IMR-90 (cell line): ENCODE measurements around the gene GPR84. TPM values are rescaled to one million over a fixed set of nuclear protein-coding genes. Genes with fewer than 3 reads are reported as not detected.

Experiments
- ATAC-seq: fragments of 200-7000 bp; cut with Tn5 transposase; 2 replicates; pipeline ENCODE4 v1.9.1; 2020; ENCODE audit warnings: low read depth, mild to moderate bottlenecking, moderate library complexity
- BruUV-seq: library from RNA; stranded (reverse); fragments of 400-500 nt; replicated peaks from 2 replicates; lab custom pipeline; 2021; lab: Mats Ljungman, UMichigan
- CTCF ChIA-PET: fragments of 300-600 bp; formaldehyde crosslinking; extraction: SDS; loops from one replicate; lab custom pipeline; 2021; ENCODE audit warnings: antibody characterized with exemption; lab: Yijun Ruan, JAX
- POLR2A ChIA-PET: fragments of 300-600 bp; sonication (Branson Sonifier 250); formaldehyde crosslinking; loops from one replicate; lab custom pipeline; 2022; ENCODE audit warnings: antibody characterized with exemption; ENCODE audit not compliant: unreplicated experiment; lab: Charles Lee
- DNase-seq: peaks from one replicate; pipeline ENCODE4 v3.0.0; 2013
- H2AFZ ChIP-seq: replicated peaks from 2 replicates; pipeline ENCODE3; 2013; ENCODE audit warnings: low read length, mild to moderate bottlenecking; ENCODE audit not compliant: poor library complexity
- H2AK5ac ChIP-seq: 2 replicates; pipeline ENCODE4 v1.6.1; 2013; ENCODE audit warnings: low read depth, low read length, inconsistent platforms
- H2AK9ac ChIP-seq: replicated peaks from 2 replicates; pipeline ENCODE3; 2013; ENCODE audit warnings: mild to moderate bottlenecking, low read depth, low read length, moderate library complexity; ENCODE audit not compliant: poor library complexity
- H2BK120ac ChIP-seq: 2 replicates; pipeline ENCODE4 v1.6.1; 2013; ENCODE audit warnings: low read depth, low read length, inconsistent platforms
- H2BK15ac ChIP-seq: 3 replicates; pipeline ENCODE4 v1.6.1; 2013; ENCODE audit warnings: low read depth, low read length, inconsistent platforms
- H2BK20ac ChIP-seq: 2 replicates; pipeline ENCODE4 v1.6.1; 2013; ENCODE audit warnings: low read depth, mild to moderate bottlenecking, inconsistent platforms, low read length, moderate library complexity
- H2BK5ac ChIP-seq: 2 replicates; pipeline ENCODE4 v1.6.1; 2013; ENCODE audit warnings: mild to moderate bottlenecking, low read depth, low read length, inconsistent platforms; ENCODE audit not compliant: poor library complexity, severe bottlenecking
- H3K14ac ChIP-seq: replicated peaks from 2 replicates; pipeline ENCODE4 v1.6.1; 2013; ENCODE audit warnings: low read depth, low read length, inconsistent platforms
- H3K18ac ChIP-seq: 2 replicates; pipeline ENCODE4 v1.6.1; 2013; ENCODE audit warnings: low read depth, low read length, control low read depth
- H3K23ac ChIP-seq: 2 replicates; pipeline ENCODE4 v1.6.1; 2013; ENCODE audit warnings: low read depth, low read length, inconsistent platforms
- H3K27ac ChIP-seq: 2 replicates; pipeline ENCODE4 v1.5.1; 2013; ENCODE audit warnings: mild to moderate bottlenecking, control low read depth, low read length; ENCODE audit not compliant: insufficient read depth
- H3K27me3 ChIP-seq: 2 replicates; pipeline ENCODE4 v1.6.1; 2013; ENCODE audit warnings: low read length; ENCODE audit not compliant: control insufficient read depth, insufficient read depth
- H3K36me3 ChIP-seq: 2 replicates; pipeline ENCODE4 v1.6.1; 2013; ENCODE audit warnings: low read length, mixed read lengths; ENCODE audit not compliant: control insufficient read depth, insufficient read depth
- H3K4ac ChIP-seq: 2 replicates; pipeline ENCODE4 v1.6.1; 2013; ENCODE audit warnings: low read depth, low read length, inconsistent platforms
- H3K4me1 ChIP-seq: 2 replicates; pipeline ENCODE4 v1.6.1; 2013; ENCODE audit warnings: low read length, mixed read lengths; ENCODE audit not compliant: control insufficient read depth, insufficient read depth
- H3K4me2 ChIP-seq: 2 replicates; pipeline ENCODE4 v1.6.1; 2013; ENCODE audit warnings: low read depth, mild to moderate bottlenecking, control low read depth, low read length, moderate library complexity
- H3K4me3 ChIP-seq: 2 replicates; pipeline ENCODE4 v1.5.1; 2013; ENCODE audit warnings: low read depth, mild to moderate bottlenecking, control low read depth, low read length, moderate library complexity; ENCODE audit not compliant: insufficient read depth
- H3K56ac ChIP-seq: 2 replicates; pipeline ENCODE4 v1.6.1; 2013; ENCODE audit warnings: low read length, inconsistent platforms; ENCODE audit not compliant: insufficient read depth; ENCODE audit errors: extremely low read depth
- H3K79me1 ChIP-seq, 2 experiments: 2 replicates each; pipeline ENCODE4 v1.6.1; 2013; ENCODE audit warnings: low read length in 2 of 2, inconsistent platforms in 1 of 2, low read depth in 1 of 2
- H3K9ac ChIP-seq: 2 replicates; pipeline ENCODE4 v1.6.1; 2013; ENCODE audit warnings: low read depth, low read length, control low read depth
- H3K9me1 ChIP-seq: 2 replicates; pipeline ENCODE4 v1.6.1; 2013; ENCODE audit warnings: low read length, inconsistent platforms; ENCODE audit not compliant: insufficient read depth
- H3K9me3 ChIP-seq: 2 replicates; pipeline ENCODE4 v1.6.1; 2013; ENCODE audit warnings: low read length; ENCODE audit not compliant: control insufficient read depth, insufficient read depth
- H4K20me1 ChIP-seq: 2 replicates; pipeline ENCODE4 v1.6.1; 2013; ENCODE audit warnings: low read length, inconsistent platforms; ENCODE audit not compliant: insufficient read depth
- H4K5ac ChIP-seq: 2 replicates; pipeline ENCODE4 v1.6.1; 2013; ENCODE audit warnings: mild to moderate bottlenecking, low read depth, low read length, control low read depth
- H4K8ac ChIP-seq, 2 experiments: 2 replicates each; pipeline ENCODE4 v1.6.1; 2013; ENCODE audit warnings: low read depth in 2 of 2, low read length in 2 of 2, control low read depth in 1 of 2, inconsistent platforms in 1 of 2
- H4K91ac ChIP-seq: 2 replicates; pipeline ENCODE4 v1.6.1; 2013; ENCODE audit warnings: low read depth, low read length, inconsistent platforms; ENCODE audit not compliant: insufficient read depth
- BHLHE40 ChIP-seq: fragments of 150-350 bp; IDR thresholded peaks from 2 replicates; pipeline ENCODE4 v1.6.1; 2016; ENCODE audit warnings: mild to moderate bottlenecking, low read depth, low read length
- CEBPB ChIP-seq: IDR thresholded peaks from 2 replicates; pipeline ENCODE4 v1.6.1; 2012; ENCODE audit warnings: low read depth, low read length, improper control_type of control experiment
- CHD1 ChIP-seq: IDR thresholded peaks from 2 replicates; pipeline ENCODE4 v1.6.1; 2012; ENCODE audit warnings: low read depth, low read length, improper control_type of control experiment
- MAZ ChIP-seq: IDR thresholded peaks from 2 replicates; pipeline ENCODE4 v1.6.1; 2012; ENCODE audit warnings: low read depth, mild to moderate bottlenecking, low read length, improper control_type of control experiment, moderate library complexity, borderline replicate concordance
- MXI1 ChIP-seq: IDR thresholded peaks from 2 replicates; pipeline ENCODE4 v1.6.1; 2012; ENCODE audit warnings: low read depth, mild to moderate bottlenecking, low read length, moderate library complexity, borderline replicate concordance
- NFE2L2 ChIP-seq: fragments of 150-350 bp; IDR thresholded peaks from 2 replicates; pipeline ENCODE4 v1.6.1; 2016; ENCODE audit warnings: low read depth, mild to moderate bottlenecking, low read length
- RAD21 ChIP-seq: IDR thresholded peaks from 2 replicates; pipeline ENCODE4 v1.6.1; 2012; ENCODE audit warnings: low read length, improper control_type of control experiment
- RCOR1 ChIP-seq: IDR thresholded peaks from 2 replicates; pipeline ENCODE4 v1.6.1; 2012; ENCODE audit warnings: mild to moderate bottlenecking, low read length, improper control_type of control experiment; ENCODE audit not compliant: insufficient replicate concordance
- RFX5 ChIP-seq: IDR thresholded peaks from 2 replicates; pipeline ENCODE4 v1.8.0; 2012; ENCODE audit warnings: low read depth, mild to moderate bottlenecking, low read length, moderate library complexity
- SMC3 ChIP-seq: fragments of 150-350 bp; IDR thresholded peaks from 2 replicates; pipeline ENCODE4 v1.6.1; 2016; ENCODE audit warnings: low read depth, mild to moderate bottlenecking, antibody characterized with exemption, low read length, moderate library complexity
- WGBS, 2 experiments: methylation state at CpG; one replicate each; pipeline versions ENCODE4 v1.1.5 to v1.1.7; 2013; ENCODE audit warnings: missing lambda C conversion rate in 2 of 2; ENCODE audit not compliant: insufficient read length in 1 of 2; ENCODE audit errors: extremely low coverage in 2 of 2; 5-methylcytosine and 5-hydroxymethylcytosine counted together
- dilution Hi-C: fragments of 300-500 bp; cut with HindIII; formaldehyde crosslinking; loops from one replicate; pipeline ENCODE4 v1.14.3; 2018; ENCODE audit warnings: low sequenced_read_pairs; ENCODE audit not compliant: unreplicated experiment
- in situ Hi-C: fragments of 300-500 bp; cut with MboI; formaldehyde crosslinking; loops from 3 replicates; pipeline ENCODE4 v1.14.3; 2019; ENCODE audit warnings: low sequenced_read_pairs, inconsistent platforms, mixed read lengths
- intact Hi-C: fragments of 100-400 bp; cut with micrococcal nuclease; formaldehyde crosslinking; loops from 2 replicates; pipeline ENCODE4 v1.10.0; 2022
- polyA plus RNA-seq, 3 experiments: library from polyadenylated mRNA; depleted of rRNA; stranded (reverse); fragments of >200 nt; gene quantifications; 2 replicates each; pipeline ENCODE4 v1.2.3, GENCODE V29; 2012; ENCODE audit warnings: low replicate concordance in 1 of 3
- total RNA-seq: library from RNA; depleted of rRNA; stranded (reverse); fragments of >200 nt; gene quantifications from 2 replicates; pipeline ENCODE4 v1.2.3, GENCODE V29; 2012
- TF ChIP-seq, protein P1 (sequence below): fragments of 150-350 bp; IDR thresholded peaks from 2 replicates; pipeline ENCODE4 v1.6.1; 2017; ENCODE audit warnings: mild to moderate bottlenecking, antibody characterized with exemption, low read length, low read depth
- TF ChIP-seq, protein P2 (sequence below): conservative IDR thresholded peaks from 2 replicates; pipeline ENCODE4 v1.5.1; 2012; ENCODE audit warnings: mild to moderate bottlenecking, low read depth, low read length, improper control_type of control experiment

GPR84 gene
- total and polyA plus RNA-seq, 2 of the 4 experiments (the other 2 are of a cell fraction), result not detected

DNA sequence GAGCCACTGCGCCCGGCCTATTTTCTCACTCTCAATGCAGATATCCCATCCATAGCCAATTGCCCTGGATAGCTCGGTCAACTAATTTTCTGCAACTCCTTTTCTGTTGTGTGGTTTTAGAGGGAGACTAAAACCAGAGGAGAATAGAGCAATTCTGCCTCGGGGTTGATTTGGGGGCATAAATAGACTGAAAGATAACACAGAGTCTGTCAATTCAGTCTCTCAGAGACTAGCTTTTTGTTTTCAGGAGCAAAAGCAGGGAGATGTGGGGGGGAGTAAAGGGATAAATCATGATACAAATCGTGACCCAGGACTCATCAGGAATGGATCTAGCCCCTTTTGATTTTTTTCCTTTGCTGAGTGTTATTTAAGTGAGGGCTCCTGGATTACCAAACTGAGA lies 32.8 kb downstream of the GPR84 start:
- H4K91ac ChIP-seq, result no peak overlapping the region
- ChIA-PET POLR2A (interaction anchor here (0.5 kb wide), 1 partner anchor 19 kb away, joined by 3 read pairs; no protein-coding TSS in a partner anchor), CTCF (no interaction called here)
- H3K23ac ChIP-seq, result no peak overlapping the region
- no peak overlapping the region for H2AK5ac ChIP-seq
- H3K79me1 ChIP-seq, result peaks cover 11 to 68% of the 10 kb centered on the region in 2 experiments; a peak in 3 of 4 replicates
- no peak overlapping the region for H2AFZ ChIP-seq
- peaks cover 21% of the 10 kb centered on the region; the same call in 1 of the 2 replicates for H4K20me1 ChIP-seq
- no peak for ATAC-seq
- no peak overlapping the region for H4K8ac ChIP-seq
- H2BK15ac ChIP-seq, result no peak overlapping the region
- no peak overlapping the region for H2BK20ac ChIP-seq
- H3K9ac ChIP-seq, result no peak overlapping the region
- no peak overlapping the region for H3K4me3 ChIP-seq
- no peak overlapping the region for H3K14ac ChIP-seq
- H3K9me1 ChIP-seq, result peaks cover 7% of the 10 kb centered on the region
- DNase-seq, result no peak
- H4K5ac ChIP-seq, result no peak overlapping the region
- H3K36me3 ChIP-seq, result 0 out of 2 replicates have a peak, but pooled peaks cover 4% of the 10 kb centered on the region
- no peak overlapping the region for H3K27ac ChIP-seq
- intact Hi-C loops, result no loop called here
- in situ Hi-C loops, result no loop called here
- no peaks in the 10 kb centered on the region for H3K27me3 ChIP-seq
- no peak overlapping the region for H3K18ac ChIP-seq
- TF ChIP-seq, protein P1, sequence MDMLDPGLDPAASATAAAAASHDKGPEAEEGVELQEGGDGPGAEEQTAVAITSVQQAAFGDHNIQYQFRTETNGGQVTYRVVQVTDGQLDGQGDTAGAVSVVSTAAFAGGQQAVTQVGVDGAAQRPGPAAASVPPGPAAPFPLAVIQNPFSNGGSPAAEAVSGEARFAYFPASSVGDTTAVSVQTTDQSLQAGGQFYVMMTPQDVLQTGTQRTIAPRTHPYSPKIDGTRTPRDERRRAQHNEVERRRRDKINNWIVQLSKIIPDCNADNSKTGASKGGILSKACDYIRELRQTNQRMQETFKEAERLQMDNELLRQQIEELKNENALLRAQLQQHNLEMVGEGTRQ, result no peak
- no peak for TF ChIP-seq MAZ
- no peak for TF ChIP-seq NFE2L2
- TF ChIP-seq, protein P2, sequence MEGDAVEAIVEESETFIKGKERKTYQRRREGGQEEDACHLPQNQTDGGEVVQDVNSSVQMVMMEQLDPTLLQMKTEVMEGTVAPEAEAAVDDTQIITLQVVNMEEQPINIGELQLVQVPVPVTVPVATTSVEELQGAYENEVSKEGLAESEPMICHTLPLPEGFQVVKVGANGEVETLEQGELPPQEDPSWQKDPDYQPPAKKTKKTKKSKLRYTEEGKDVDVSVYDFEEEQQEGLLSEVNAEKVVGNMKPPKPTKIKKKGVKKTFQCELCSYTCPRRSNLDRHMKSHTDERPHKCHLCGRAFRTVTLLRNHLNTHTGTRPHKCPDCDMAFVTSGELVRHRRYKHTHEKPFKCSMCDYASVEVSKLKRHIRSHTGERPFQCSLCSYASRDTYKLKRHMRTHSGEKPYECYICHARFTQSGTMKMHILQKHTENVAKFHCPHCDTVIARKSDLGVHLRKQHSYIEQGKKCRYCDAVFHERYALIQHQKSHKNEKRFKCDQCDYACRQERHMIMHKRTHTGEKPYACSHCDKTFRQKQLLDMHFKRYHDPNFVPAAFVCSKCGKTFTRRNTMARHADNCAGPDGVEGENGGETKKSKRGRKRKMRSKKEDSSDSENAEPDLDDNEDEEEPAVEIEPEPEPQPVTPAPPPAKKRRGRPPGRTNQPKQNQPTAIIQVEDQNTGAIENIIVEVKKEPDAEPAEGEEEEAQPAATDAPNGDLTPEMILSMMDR, result no peak
- TF ChIP-seq CHD1, result no peak
- TF ChIP-seq CEBPB, result no peak
- no peak for TF ChIP-seq SMC3
- no peak for TF ChIP-seq BHLHE40
- TF ChIP-seq RAD21, result no peak
- no peak for TF ChIP-seq RFX5
- no peak for TF ChIP-seq MXI1
- no peak for TF ChIP-seq RCOR1
- H2AK9ac ChIP-seq, result no peak overlapping the region
- no peak overlapping the region for H3K4me2 ChIP-seq
- H3K56ac ChIP-seq, result no peak overlapping the region
- BruUV-seq, result no TSS peak
- no peak overlapping the region for H2BK120ac ChIP-seq
- H3K4me1 ChIP-seq, result peaks cover 7% of the 10 kb centered on the region
- no CpG with 5 or more reads among the region's 5 CpGs for WGBS, 2 experiments
- H2BK5ac ChIP-seq, result no peak overlapping the region
- H3K9me3 ChIP-seq, result no peaks in the 10 kb centered on the region
- dilution Hi-C loops, result no loop called here
- H3K4ac ChIP-seq, result no peak overlapping the region
